Measurements from ENCODE around the gene USP31. TPM values are rescaled to one million over a fixed set of nuclear protein-coding genes. Genes with fewer than 3 reads are reported as not detected.

Gene USP31
- total RNA-seq, 1 experiment from 2014 or later: 11.3 TPM

- Mint-ChIP-seq H3K36me3 (ENCODE audit: insufficient read depth, unreplicated experiment) (peaks cover 16% of the 10 kb centered on the region), H3K4me1 (ENCODE audit: low read depth, unreplicated experiment) (no peaks in the 10 kb centered on the region), H3K27ac (ENCODE audit: unreplicated experiment) (no peak overlapping the region), H3K27me3 (ENCODE audit: insufficient read depth, unreplicated experiment) (no peaks in the 10 kb centered on the region), H3K9me3 (ENCODE audit: unreplicated experiment) (no peaks in the 10 kb centered on the region), H3K4me3 (ENCODE audit: unreplicated experiment) (no peak overlapping the region)
- ChIA-PET POLR2A (no interaction called here), CTCF (no interaction called here)
- intact Hi-C loops (cut with micrococcal nuclease; ENCODE audit: unreplicated experiment): no loop called here
- Histone ChIP-seq H3K27me3 (replicated peaks; ENCODE audit: control insufficient read depth, insufficient read depth, low read length) (no peaks in the 10 kb centered on the region), H3K4me1 (no peaks in the 10 kb centered on the region), H3K4me3 (ENCODE audit: low read depth, low read length) (no peak overlapping the region), H3K9me3 (no peaks in the 10 kb centered on the region), H3K36me3 (ENCODE audit: control insufficient read depth, insufficient read depth, low read length) (no peaks in the 10 kb centered on the region)
- no TSS peak for BruUV-seq (replicated peaks)
- no peak for DNase-seq
- no peak for TF ChIP-seq CTCF (IDR thresholded peaks at IDR 0.05; ENCODE audit: insufficient read depth in 1 of 2, low read depth in 1 of 2, low read length in 1 of 2, severe bottlenecking in 1 of 2, unreplicated experiment in 1 of 2)
Observed at GRCh38 chr16:23088018-23088417, 61.2 kb downstream of the USP31 start.

- intact Hi-C loops (cut with micrococcal nuclease; ENCODE audit: unreplicated experiment): no loop called here
- ChIA-PET CTCF (no interaction called here), POLR2A (no interaction called here)
- Histone ChIP-seq H3K9me3 (no peaks in the 10 kb centered on the region), H3K27me3 (replicated peaks; ENCODE audit: control insufficient read depth, insufficient read depth, low read length) (no peaks in the 10 kb centered on the region), H3K36me3 (ENCODE audit: control insufficient read depth, insufficient read depth, low read length) (no peaks in the 10 kb centered on the region), H3K4me3 (ENCODE audit: low read depth, low read length) (no peak overlapping the region), H3K4me1 (no peaks in the 10 kb centered on the region)
- no peaks in the 10 kb centered on the region for H3K9me3 Mint-ChIP-seq (ENCODE audit: unreplicated experiment)
- no TSS peak for BruUV-seq (replicated peaks)
- no peak overlapping the region for H3K4me3 Mint-ChIP-seq (ENCODE audit: unreplicated experiment)
- H3K4me1 Mint-ChIP-seq (ENCODE audit: low read depth, unreplicated experiment): no peaks in the 10 kb centered on the region
- DNase-seq: no peak
- no peak for TF ChIP-seq CTCF (IDR thresholded peaks at IDR 0.05; ENCODE audit: insufficient read depth in 1 of 2, low read depth in 1 of 2, low read length in 1 of 2, severe bottlenecking in 1 of 2, unreplicated experiment in 1 of 2)
- H3K27ac Mint-ChIP-seq (ENCODE audit: unreplicated experiment): no peak overlapping the region
- peaks cover 23% of the 10 kb centered on the region for H3K36me3 Mint-ChIP-seq (ENCODE audit: insufficient read depth, unreplicated experiment)
- no peaks in the 10 kb centered on the region for H3K27me3 Mint-ChIP-seq (ENCODE audit: insufficient read depth, unreplicated experiment)
Observed at GRCh38 chr16:23085949-23086348, 63.3 kb downstream of the USP31 start.

DNA sequence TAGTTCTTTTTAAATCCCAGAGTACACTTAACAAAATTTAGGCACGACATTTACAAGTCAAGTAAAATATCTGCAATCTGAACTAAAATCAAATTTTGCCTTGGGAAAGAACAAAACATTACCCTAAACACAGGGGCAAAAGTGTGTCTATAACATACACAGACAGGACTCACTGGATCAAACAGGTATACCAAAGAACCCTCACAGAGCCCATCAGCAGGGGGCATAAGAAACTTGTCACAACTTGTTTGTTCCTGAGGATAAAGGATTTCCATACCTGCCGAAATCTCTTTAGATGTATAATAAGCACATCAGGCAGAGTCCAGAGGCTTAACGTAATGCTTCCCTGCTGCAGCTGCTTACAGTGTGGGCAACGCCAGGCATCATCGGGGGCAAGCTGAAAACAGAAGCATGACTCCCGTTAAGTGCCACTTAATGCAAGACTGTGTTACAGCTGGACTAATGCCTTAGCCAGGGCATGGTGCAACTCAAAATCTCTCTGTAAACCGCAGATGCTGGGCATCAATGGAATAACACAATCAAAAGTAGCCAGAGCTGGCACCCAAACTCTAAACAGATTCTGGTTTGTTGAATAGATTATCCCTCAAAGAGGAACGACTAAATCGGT is 67.0 kb downstream of the USP31 start:
- Mint-ChIP-seq H3K4me3 (ENCODE audit: unreplicated experiment) (no peak overlapping the region), H3K9me3 (ENCODE audit: unreplicated experiment) (no peaks in the 10 kb centered on the region), H3K27me3 (ENCODE audit: insufficient read depth, unreplicated experiment) (no peaks in the 10 kb centered on the region), H3K27ac (ENCODE audit: unreplicated experiment) (no peak overlapping the region), H3K36me3 (ENCODE audit: insufficient read depth, unreplicated experiment) (peaks cover 24% of the 10 kb centered on the region), H3K4me1 (ENCODE audit: low read depth, unreplicated experiment) (no peaks in the 10 kb centered on the region)
- no peaks in the 10 kb centered on the region for H3K4me1 ChIP-seq
- DNase-seq: peak in 1 of 2 experiments; percentile 6
- no peaks in the 10 kb centered on the region for H3K9me3 ChIP-seq
- no peaks in the 10 kb centered on the region for H3K27me3 ChIP-seq (replicated peaks; ENCODE audit: control insufficient read depth, insufficient read depth, low read length)
- H3K36me3 ChIP-seq (ENCODE audit: control insufficient read depth, insufficient read depth, low read length): no peaks in the 10 kb centered on the region
- ChIA-PET POLR2A (no interaction called here), CTCF (interaction anchor here (0.7 kb wide), 1 partner anchor 93 kb away, joined by 4 read pairs; no protein-coding TSS in a partner anchor)
- no TSS peak for BruUV-seq (replicated peaks)
- intact Hi-C loops (cut with micrococcal nuclease; ENCODE audit: unreplicated experiment): loop anchor here (5.0 kb wide), 1 partner anchor 65 kb away; the partner anchor contains the start of gene USP31
- TF ChIP-seq CTCF (IDR thresholded peaks at IDR 0.05; ENCODE audit: insufficient read depth in 1 of 2, low read depth in 1 of 2, low read length in 1 of 2, severe bottlenecking in 1 of 2, unreplicated experiment in 1 of 2): peak in 1 of 2 experiments; percentile 17
- no peak overlapping the region for H3K4me3 ChIP-seq (ENCODE audit: low read depth, low read length)
